ENCODE results near the gene GPR85.
"Not testable (repeated sequence)": the region's sequence is repeated elsewhere in the genome, so short reads cannot be mapped to it uniquely, and the experiment has no call there.

The GPR85 gene, protein sequence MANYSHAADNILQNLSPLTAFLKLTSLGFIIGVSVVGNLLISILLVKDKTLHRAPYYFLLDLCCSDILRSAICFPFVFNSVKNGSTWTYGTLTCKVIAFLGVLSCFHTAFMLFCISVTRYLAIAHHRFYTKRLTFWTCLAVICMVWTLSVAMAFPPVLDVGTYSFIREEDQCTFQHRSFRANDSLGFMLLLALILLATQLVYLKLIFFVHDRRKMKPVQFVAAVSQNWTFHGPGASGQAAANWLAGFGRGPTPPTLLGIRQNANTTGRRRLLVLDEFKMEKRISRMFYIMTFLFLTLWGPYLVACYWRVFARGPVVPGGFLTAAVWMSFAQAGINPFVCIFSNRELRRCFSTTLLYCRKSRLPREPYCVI

DNA sequence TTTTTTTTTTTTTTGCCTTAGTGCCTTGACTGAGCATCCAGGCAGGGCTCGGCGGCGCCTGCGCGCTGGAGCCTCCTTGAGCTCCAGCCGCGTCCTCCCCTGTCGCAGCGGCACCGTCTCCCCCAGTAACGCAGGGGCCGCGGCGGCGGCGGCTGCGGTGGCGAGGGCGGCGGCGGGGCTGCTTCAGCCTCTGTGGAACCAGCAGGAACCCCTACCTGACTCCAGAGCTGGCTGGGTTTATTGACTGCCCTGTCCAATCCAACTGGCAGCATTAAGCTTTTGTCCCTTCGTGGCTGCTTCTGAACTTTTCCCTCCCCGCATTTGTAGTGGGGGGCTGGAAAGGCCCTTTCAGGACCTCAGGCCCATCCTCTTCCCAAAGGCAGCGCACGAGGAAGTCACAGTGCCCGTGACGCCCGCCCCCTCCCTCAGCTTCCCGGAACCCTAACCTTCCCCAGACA, at the start of gene GPR85:
TSS of gene GPR85 (minus strand) at position 397 of the 458 bp plus-strand sequence. CDS start 2,106 bp downstream, outside the sequence.
- no peak for DNase-seq (ENCODE audit: low read depth in 3 of 3, low spot score in 1 of 3)

GRCh38 chr7:113134025-113134424, 47.4 kb upstream of the GPR85 start:
- DNase-seq (ENCODE audit: low read depth in 3 of 3, low spot score in 1 of 3), result no peak

DNA sequence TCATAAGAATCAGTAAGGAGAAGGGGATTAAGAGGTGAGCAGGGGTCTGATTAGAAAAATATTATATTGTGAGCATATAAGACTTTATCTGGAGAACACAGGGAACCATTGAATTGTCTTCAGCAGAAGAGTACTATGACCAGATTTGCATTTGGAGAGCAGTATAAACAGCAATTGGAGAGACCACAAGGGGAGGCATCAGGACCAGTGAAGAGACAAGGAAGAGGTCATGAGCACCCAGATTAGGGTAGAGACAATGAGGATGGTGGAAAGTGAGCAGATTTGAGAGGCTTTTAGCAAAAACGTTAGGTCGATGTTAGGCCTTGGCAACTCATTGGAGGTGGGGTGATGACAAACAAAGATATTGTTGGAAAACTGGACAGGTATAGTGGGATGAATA, 44.7 kb upstream of the GPR85 start:
- no peak for DNase-seq (ENCODE audit: low read depth in 3 of 3, low spot score in 1 of 3)

DNA sequence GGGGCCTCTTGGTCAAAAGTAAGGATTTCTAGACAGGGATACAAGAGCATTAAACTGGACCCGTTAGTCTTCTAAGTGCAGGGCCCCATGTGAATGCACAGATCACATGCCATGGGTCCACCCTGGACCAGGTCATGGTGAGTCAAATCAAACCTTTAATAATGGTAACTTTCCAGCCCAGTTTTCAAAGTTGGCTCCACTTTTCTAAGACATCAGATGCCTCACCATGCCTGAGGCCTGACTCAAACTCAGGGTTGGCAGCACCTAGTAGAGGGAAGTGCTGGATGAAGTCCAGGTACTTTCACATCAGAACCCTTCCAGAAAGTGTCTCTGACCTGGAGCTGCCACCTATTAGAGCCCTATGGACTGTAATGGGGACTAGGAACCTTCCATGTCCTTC, 41.4 kb upstream of the GPR85 start:
- DNase-seq (ENCODE audit: low read depth in 3 of 3, low spot score in 1 of 3), result no peak

DNA sequence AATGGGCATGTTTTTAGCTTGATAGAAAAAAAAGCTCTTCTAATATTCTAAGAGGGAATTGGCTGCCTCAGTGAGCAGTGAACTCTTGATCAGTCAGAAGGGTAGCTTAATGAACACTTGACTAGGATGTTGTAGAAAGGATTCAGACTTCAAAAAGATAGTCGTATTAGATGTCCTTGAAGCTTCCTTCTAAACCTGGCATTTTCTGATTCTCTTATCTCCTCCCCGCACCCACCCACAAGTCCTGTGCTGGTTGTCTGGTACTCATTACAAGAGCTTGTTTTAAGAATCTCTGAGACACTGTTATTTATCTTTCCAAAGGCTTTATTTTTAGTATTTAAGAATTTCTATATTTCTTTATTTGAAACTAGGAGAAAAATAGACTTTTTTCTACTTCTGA, 39.1 kb upstream of the GPR85 start:
- DNase-seq (ENCODE audit: low read depth in 3 of 3, low spot score in 1 of 3), result no peak

DNA sequence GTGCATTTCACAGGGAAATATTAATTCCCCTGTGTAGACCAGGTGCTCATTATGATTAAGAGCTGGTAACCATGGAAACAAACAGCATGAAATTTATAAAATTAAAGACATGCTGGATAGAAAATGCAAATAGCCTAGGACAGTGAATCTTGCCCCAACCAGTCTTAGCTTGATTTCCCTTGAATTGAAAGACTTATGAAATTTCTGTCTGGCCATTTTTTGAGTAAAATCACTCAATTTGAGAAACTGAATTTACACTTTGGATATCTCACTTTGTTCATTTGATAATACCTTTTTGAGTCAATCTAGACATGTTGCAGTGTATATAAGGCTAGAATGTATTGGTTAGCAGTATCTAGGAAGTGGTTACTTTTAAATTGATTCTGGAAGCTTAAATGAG, 36.1 kb upstream of the GPR85 start:
- no peak for DNase-seq (ENCODE audit: low read depth in 3 of 3, low spot score in 1 of 3)

DNA sequence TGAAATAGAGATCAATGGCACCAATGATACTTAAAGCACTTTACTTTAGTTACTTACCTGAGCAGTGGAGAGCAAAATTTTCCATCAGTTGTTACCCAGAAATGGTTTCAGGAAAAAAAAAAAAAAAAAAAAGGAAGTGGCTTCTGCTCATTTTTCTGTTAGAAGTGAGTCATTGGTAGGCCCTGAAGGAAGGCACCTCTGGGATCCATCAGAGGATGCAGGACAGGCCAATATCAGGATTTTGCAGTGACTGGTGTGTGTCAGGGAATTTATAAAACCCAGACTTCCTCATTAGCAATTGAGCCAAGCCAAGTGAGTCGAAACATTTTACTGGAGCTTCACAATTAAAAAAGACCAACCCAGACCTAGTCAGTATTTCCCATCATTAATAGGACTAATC, 34.0 kb upstream of the GPR85 start:
- DNase-seq (ENCODE audit: low read depth in 3 of 3, low spot score in 1 of 3), result no peak

DNA sequence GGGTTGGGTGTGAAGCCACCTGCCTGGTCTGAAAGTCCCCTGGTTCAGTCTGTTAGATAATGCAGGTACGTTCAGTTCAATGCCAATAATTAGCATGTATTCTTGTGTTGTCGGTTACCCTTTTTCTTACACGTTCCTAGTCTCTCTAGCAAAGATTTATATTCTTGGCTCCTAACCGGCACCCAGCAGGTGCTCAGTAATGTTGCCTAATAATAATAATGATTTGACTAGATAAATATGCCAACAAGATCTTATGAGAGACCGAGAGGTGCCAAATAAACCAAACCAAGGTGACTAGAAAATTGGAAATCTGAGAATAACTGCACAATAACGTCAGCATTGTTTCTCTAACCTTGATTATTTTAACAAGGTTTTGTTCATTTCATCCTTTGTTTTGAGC, 32.8 kb upstream of the GPR85 start:
- no peak for DNase-seq (ENCODE audit: low read depth in 3 of 3, low spot score in 1 of 3)

- peak; percentile 64 to 80 (median 76) for DNase-seq (ENCODE audit: low read depth in 3 of 3, low spot score in 1 of 3)
Measured at GRCh38 chr7:113118074-113118959, 31.7 kb upstream of the GPR85 start, which contains the start of gene SMIM30. Gene SMIM30 (minus strand): TSS chr7:113118554. CDS start chr7:113117578, 976 bp downstream.

- DNase-seq (ENCODE audit: low read depth in 3 of 3, low spot score in 1 of 3), result not testable (repeated sequence)
Measured at GRCh38 chr7:113117374-113117774, 30.7 kb upstream of the GPR85 start.

GRCh38 chr7:113113912-113114311, 27.3 kb upstream of the GPR85 start:
- DNase-seq (ENCODE audit: low read depth in 3 of 3, low spot score in 1 of 3), result no peak

GRCh38 chr7:113109718-113110117, 23.1 kb upstream of the GPR85 start:
- no peak for DNase-seq (ENCODE audit: low read depth in 3 of 3, low spot score in 1 of 3)

GRCh38 chr7:113100121-113100603, 13.5 kb upstream of the GPR85 start:
- DNase-seq (ENCODE audit: low read depth in 3 of 3, low spot score in 1 of 3), result no peak

- DNase-seq (ENCODE audit: low read depth in 3 of 3, low spot score in 1 of 3), result no peak
Measured at GRCh38 chr7:113099284-113099919, 12.8 kb upstream of the GPR85 start.

GRCh38 chr7:113094517-113095249, 8.1 kb upstream of the GPR85 start:
- DNase-seq (ENCODE audit: low read depth in 3 of 3, low spot score in 1 of 3), result no peak

GRCh38 chr7:113093561-113093960, 6.9 kb upstream of the GPR85 start:
- no peak for DNase-seq (ENCODE audit: low read depth in 3 of 3, low spot score in 1 of 3)

GRCh38 chr7:113092762-113093161, 6.1 kb upstream of the GPR85 start:
- DNase-seq (ENCODE audit: low read depth in 3 of 3, low spot score in 1 of 3), result no peak

- DNase-seq (ENCODE audit: low read depth in 3 of 3, low spot score in 1 of 3), result no peak
Measured at GRCh38 chr7:113087071-113087998, 708 bp upstream of the GPR85 start.

- no peak for DNase-seq (ENCODE audit: low read depth in 3 of 3, low spot score in 1 of 3)
Measured at GRCh38 chr7:113085781-113086390, 741 bp downstream of the GPR85 start.
